CD4-positive, alpha-beta memory T cell (primary cell): ENCODE data around the gene UPK2. TPM values are rescaled to one million over a fixed set of nuclear protein-coding genes. Genes with fewer than 3 reads are reported as not detected.
A peak's percentile ranks its signal among the peaks of the same experiment; 100 is the strongest.
"Not testable (repeated sequence)": the region's sequence is repeated elsewhere in the genome, so short reads cannot be mapped to it uniquely, and the experiment has no call there.

Experiments
- CTCF ChIA-PET: fragments of 350-600 bp; sonication (Branson Sonifier 250); formaldehyde crosslinking; loops from one replicate; lab custom pipeline; 2021; ENCODE audit warnings: inconsistent platforms; ENCODE audit not compliant: partially characterized antibody; lab: Charles Lee
- POLR2A ChIA-PET: fragments of 350-600 bp; sonication (Branson Sonifier 250); formaldehyde crosslinking; loops from one replicate; lab custom pipeline; 2021; ENCODE audit not compliant: partially characterized antibody; lab: Charles Lee
- DNase-seq, 5 donors: peaks; one replicate each; pipeline versions ENCODE4 v3.0.0 to v3.0.0-alpha.2; 2020 to 2022; ENCODE audit warnings: mixed read lengths in 1 of 5
- H3K27ac ChIP-seq: one replicate; pipeline ENCODE4 v1.7.0; 2013; ENCODE audit warnings: low read depth, low read length
- H3K27me3 ChIP-seq: 2 replicates; pipeline ENCODE4 v1.7.0; 2013; ENCODE audit warnings: mild to moderate bottlenecking, low read length, moderate library complexity; ENCODE audit not compliant: insufficient read depth
- H3K36me3 ChIP-seq: 2 replicates; pipeline ENCODE4 v1.7.0; 2013; ENCODE audit warnings: mild to moderate bottlenecking, low read length, moderate library complexity; ENCODE audit not compliant: insufficient read depth
- H3K4me1 ChIP-seq: 2 replicates; pipeline ENCODE4 v1.7.0; 2013; ENCODE audit warnings: mild to moderate bottlenecking, low read length, moderate library complexity; ENCODE audit not compliant: insufficient read depth
- H3K4me3 ChIP-seq, 2 donors: one replicate each; pipeline ENCODE4 v1.7.0; 2013; ENCODE audit warnings: low read length in 2 of 2, mild to moderate bottlenecking in 1 of 2
- H3K9me3 ChIP-seq, 2 donors: one replicate each; pipeline ENCODE4 v1.7.0; 2013; ENCODE audit warnings: low read length in 2 of 2, control low read depth in 1 of 2; ENCODE audit not compliant: control insufficient read depth in 1 of 2
- H3K27ac Mint-ChIP-seq, 7 donors: one replicate each; pipeline ENCODE4 v1.8.0; 2020 to 2021; ENCODE audit warnings: mixed read lengths in 7 of 7, mild to moderate bottlenecking in 6 of 7, inconsistent platforms in 3 of 7, moderate library complexity in 3 of 7
- H3K27me3 Mint-ChIP-seq, 2 donors: one replicate each; pipeline ENCODE4 v1.8.0; 2020 to 2021; ENCODE audit warnings: mixed read lengths in 2 of 2
- H3K36me3 Mint-ChIP-seq, 2 donors: one replicate each; pipeline ENCODE4 v1.8.0; 2020 to 2021; ENCODE audit warnings: mixed read lengths in 2 of 2, inconsistent platforms in 1 of 2, mild to moderate bottlenecking in 1 of 2
- H3K4me1 Mint-ChIP-seq, 4 donors: one replicate each; pipeline ENCODE4 v1.8.0; 2020 to 2021; ENCODE audit warnings: mixed read lengths in 4 of 4, mild to moderate bottlenecking in 1 of 4
- H3K4me3 Mint-ChIP-seq, 8 donors: one replicate each; pipeline ENCODE4 v1.8.0; 2020 to 2021; ENCODE audit warnings: mixed read lengths in 8 of 8, mild to moderate bottlenecking in 7 of 8, moderate library complexity in 6 of 8, inconsistent platforms in 3 of 8
- H3K9me3 Mint-ChIP-seq, 8 donors: one replicate each; pipeline ENCODE4 v1.8.0; 2020 to 2021; ENCODE audit warnings: mixed read lengths in 8 of 8, mild to moderate bottlenecking in 5 of 8, inconsistent platforms in 3 of 8, moderate library complexity in 1 of 8
- intact Hi-C: fragments of 100-400 bp; cut with micrococcal nuclease; formaldehyde crosslinking; loops from one replicate; pipeline ENCODE4 v1.15.1; 2023
- polyA plus RNA-seq, 2 donors: library from polyadenylated mRNA; unstranded; fragments of 300-500 nt; fragmentation: Illumina TruSeq; gene quantifications; one replicate each; pipeline ENCODE4 v1.2.3, GENCODE V29; 2021
- total RNA-seq, 2 experiments: library from RNA; stranded (reverse); gene quantifications; one replicate each; pipeline ENCODE4 v1.2.3, GENCODE V29; 2021

The UPK2 gene
- total and polyA plus RNA-seq, 4 experiments from 2014 or later = not detected

DNA sequence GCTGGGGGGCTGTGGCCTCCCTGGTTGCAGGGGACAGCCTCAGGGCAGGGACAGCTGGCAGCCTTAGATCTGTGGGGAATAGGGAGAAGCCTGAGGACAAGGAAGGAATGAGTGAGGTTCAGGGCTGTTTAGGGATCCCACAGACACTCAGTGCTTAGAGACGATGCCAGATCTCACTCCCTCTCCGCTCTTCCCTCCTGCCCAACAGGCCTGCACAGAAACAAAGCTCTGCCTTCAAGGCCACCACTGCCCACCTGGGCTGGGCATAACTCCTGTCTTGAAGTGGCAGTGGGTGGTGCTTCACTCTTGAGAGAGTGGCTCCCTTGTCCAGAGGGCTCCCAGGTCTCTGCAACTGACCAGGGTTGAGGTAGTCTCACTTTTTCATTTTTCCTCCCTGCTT, 28.7 kb downstream of the UPK2 start:
- CTCF ChIA-PET = no interaction called here
- no peaks in the 10 kb centered on the region for H3K4me1 ChIP-seq
- H3K27me3 ChIP-seq = no peaks in the 10 kb centered on the region
- no peak for DNase-seq
- Mint-ChIP-seq H3K27ac (no peak overlapping the region), H3K4me3 (no peak overlapping the region), H3K36me3 (no peaks in the 10 kb centered on the region), H3K27me3 (no peaks in the 10 kb centered on the region), H3K9me3 (no peaks in the 10 kb centered on the region), H3K4me1 (peaks cover 0 to 2% (median under 1%) of the 10 kb centered on the region in 4 donors)
- intact Hi-C loops = no loop called here
- POLR2A ChIA-PET = no interaction called here
- no peaks in the 10 kb centered on the region for H3K9me3 ChIP-seq
- H3K27ac ChIP-seq = no peak overlapping the region
- no peaks in the 10 kb centered on the region for H3K36me3 ChIP-seq
- no peak overlapping the region for H3K4me3 ChIP-seq

DNA sequence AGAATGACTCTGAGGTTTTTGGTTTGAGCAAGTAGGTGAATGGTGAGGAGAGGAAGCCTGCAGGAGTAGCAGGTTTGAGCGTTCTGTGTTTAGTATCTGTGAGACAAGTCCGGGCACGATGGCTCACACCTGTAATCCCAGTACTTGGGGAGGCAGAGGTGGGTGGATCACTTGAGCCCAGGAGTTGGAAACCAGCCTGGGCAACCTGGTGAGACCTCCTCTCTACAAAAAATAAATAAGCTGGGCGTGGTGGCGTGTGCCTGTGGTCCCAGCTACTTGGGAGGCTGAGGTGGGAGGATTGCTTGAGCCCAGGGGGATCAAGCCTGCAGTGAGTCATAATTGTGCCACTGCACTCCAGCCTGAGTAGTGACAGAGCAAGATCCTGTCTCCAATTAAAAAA, 32.2 kb downstream of the UPK2 start:
- H3K36me3 ChIP-seq = no peaks in the 10 kb centered on the region
- peak overlapping the region in 2 of 7 donors; percentile 4 to 78 for H3K27ac Mint-ChIP-seq
- no peaks in the 10 kb centered on the region for H3K4me1 ChIP-seq
- no peak overlapping the region for H3K4me3 Mint-ChIP-seq
- H3K27me3 ChIP-seq = no peaks in the 10 kb centered on the region
- DNase-seq = no peak
- no peak overlapping the region for H3K4me3 ChIP-seq
- no peaks in the 10 kb centered on the region for H3K27me3 Mint-ChIP-seq
- ChIA-PET CTCF (no interaction called here), POLR2A (interaction anchor here (0.7 kb wide), 1 partner anchor 118 kb away, joined by 4 read pairs; no protein-coding TSS in a partner anchor)
- H3K27ac ChIP-seq = no peak overlapping the region
- H3K36me3 Mint-ChIP-seq = no peaks in the 10 kb centered on the region
- H3K9me3 ChIP-seq = no peaks in the 10 kb centered on the region
- H3K9me3 Mint-ChIP-seq = no peaks in the 10 kb centered on the region
- intact Hi-C loops = no loop called here
- H3K4me1 Mint-ChIP-seq = peaks cover 0 to 4% (median 2%) of the 10 kb centered on the region in 4 donors

DNA sequence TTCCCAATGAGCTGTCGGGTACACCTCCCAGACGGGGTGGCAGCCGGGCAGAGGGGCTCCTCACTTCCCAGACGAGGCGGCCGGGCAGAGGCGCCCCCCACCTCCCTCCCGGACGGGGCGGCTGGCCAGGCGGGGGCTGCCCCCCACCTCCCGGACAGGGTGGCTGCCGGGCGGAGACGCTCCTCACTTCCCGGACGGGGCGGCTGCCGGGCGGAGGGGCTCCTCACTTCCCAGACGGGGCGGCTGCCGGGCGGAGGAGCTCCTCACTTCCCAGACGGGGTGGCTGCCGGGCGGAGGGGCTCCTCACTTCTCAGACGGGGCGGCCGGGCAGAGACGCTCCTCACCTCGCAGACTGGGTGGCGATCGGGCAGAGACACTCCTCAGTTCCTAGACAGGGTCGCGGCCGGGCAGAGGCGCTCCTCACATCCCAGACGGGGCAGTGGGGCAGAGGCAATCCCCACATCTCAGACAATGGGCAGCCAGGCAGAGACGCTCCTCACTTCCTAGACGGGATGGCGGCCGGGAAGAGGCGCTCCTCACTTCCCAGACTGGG, 35.5 kb downstream of the UPK2 start:
- H3K36me3 ChIP-seq, H3K9me3 Mint-ChIP-seq, intact Hi-C loops, H3K9me3 ChIP-seq, H3K27me3 Mint-ChIP-seq, CTCF ChIA-PET, H3K27ac ChIP-seq, H3K4me1 ChIP-seq, H3K27me3 ChIP-seq, H3K4me3 Mint-ChIP-seq, DNase-seq, POLR2A ChIA-PET, H3K27ac Mint-ChIP-seq, H3K36me3 Mint-ChIP-seq, H3K4me3 ChIP-seq: not testable (repeated sequence)
- peaks cover 4 to 11% (median 8%) of the 10 kb centered on the region in 4 donors for H3K4me1 Mint-ChIP-seq

DNA sequence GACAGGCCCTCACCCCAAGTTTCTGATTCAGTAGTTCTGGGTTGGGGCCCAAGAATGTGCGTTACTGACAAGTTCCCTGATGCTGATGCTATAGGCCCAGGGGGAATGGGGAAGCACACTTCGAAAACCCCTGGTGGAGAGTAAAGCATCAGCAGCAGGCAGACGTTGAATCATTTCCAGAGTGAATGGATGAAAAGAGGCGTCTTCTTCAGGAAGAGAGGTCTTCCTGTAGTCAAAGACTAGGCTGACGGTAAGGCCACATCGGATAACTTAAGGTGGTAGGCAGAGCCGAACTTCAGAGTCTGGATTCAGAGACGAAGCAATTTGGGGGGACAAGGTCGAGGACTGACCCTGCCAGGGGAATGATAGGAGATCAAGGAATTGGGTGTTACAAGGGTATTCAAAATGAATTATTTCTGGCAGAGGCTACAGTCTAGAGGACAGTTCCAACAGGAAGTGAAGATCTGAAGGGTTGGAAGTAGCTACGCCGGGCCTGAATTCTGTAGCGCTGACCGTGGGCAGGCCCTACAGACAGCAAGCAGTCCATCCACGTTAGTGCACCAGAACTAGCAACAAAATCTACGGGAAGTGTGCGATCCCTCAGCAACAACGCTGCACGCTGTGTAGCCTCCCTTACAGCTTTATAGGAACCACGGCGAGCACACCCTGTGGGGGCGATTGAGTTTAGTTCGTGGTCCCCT, 41.0 kb downstream of the UPK2 start:
- peaks cover 18 to 49% (median 34%) of the 10 kb centered on the region in 4 donors for H3K4me1 Mint-ChIP-seq
- ChIA-PET POLR2A (interaction anchor here (0.5 to 10.4 kb wide), 27 partner anchors 13 to 561 kb away, joined by 3 to 170 read pairs (median 4); partner anchors contain the start of genes BCL9L, C2CD2L, CXCR5 and DDX6), CTCF (interaction anchor here (0.5 to 1.6 kb wide), 10 partner anchors 22 to 408 kb away, joined by 3 to 5 read pairs (median 3); partner anchors contain the start of genes HMBS, RPS25, SLC37A4 and TRAPPC4)
- H3K9me3 Mint-ChIP-seq = peaks cover 0 to 3% (median 0%) of the 10 kb centered on the region in 8 donors
- peak overlapping the region; percentile 90 to 99 (median 94) for H3K27ac Mint-ChIP-seq
- no peaks in the 10 kb centered on the region for H3K9me3 ChIP-seq
- peaks cover 7 to 42% of the 10 kb centered on the region in 2 donors for H3K36me3 Mint-ChIP-seq
- peak overlapping the region; percentile 87 to 99 for H3K4me3 ChIP-seq
- intact Hi-C loops = loop anchor here (5.0 kb wide), 1 partner anchor 55 kb away; no protein-coding TSS in a partner anchor
- peaks cover 11% of the 10 kb centered on the region for H3K36me3 ChIP-seq
- no peaks in the 10 kb centered on the region for H3K27me3 ChIP-seq
- H3K4me3 Mint-ChIP-seq = peak overlapping the region; percentile 87 to 99 (median 98)
- H3K4me1 ChIP-seq = peaks cover 24% of the 10 kb centered on the region
- no peaks in the 10 kb centered on the region for H3K27me3 Mint-ChIP-seq
- H3K27ac ChIP-seq = peak overlapping the region; percentile 75
- DNase-seq = peak; percentile 37 to 74 (median 42)

DNA sequence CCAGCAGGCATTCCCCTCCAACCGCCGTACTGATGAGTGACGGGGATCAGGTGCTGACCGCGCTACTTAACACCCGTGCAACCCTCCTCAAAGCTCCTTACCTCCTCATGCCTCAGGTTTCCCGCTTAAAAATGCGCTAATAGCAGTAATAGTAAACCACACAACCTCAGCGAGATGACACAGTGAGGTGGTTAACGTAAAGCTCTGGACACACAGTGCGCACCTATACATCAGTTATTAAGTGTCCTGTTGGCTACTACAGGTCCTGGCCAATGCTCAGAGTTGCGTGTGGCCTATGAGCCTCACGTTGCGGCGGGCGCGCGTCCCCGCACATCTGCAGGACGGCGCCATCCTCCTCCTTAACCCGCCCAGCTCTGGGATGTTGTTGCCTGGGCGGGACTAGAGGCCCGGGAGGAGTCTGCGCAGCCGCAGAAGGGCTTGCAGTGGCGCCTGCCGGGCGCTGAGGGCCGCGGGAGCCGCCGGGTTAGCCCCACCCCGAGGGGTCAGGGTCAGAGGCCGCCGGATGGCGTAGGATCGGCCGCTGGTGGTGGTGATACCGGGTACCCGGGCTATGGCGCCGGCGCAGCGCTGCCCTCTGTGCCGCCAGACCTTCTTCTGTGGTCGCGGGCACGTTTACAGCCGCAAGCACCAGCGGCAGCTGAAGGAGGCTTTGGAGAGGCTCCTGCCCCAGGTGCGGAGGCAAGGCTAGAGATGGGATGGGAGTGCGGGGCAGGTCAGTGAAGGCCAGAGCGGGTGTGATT, 41.7 kb downstream of the UPK2 start, which contains the start of gene CENATAC:
Gene CENATAC (plus strand): TSS at position 512 of the 761 bp plus-strand sequence. CDS start 60 bp downstream, at position 572.
- peak within 1 kb of the TSS; percentile 87 to 99 (median 98) for H3K4me3 Mint-ChIP-seq
- no peaks in the 10 kb centered on the region for H3K27me3 Mint-ChIP-seq
- POLR2A ChIA-PET = interaction anchor here (0.6 to 10.4 kb wide), 29 partner anchors 14 to 562 kb away, joined by 3 to 170 read pairs (median 4); partner anchors contain the start of genes BCL9L, C2CD2L, CXCR5 and DDX6
- peaks cover 0 to 3% (median 0%) of the 10 kb centered on the region in 8 donors for H3K9me3 Mint-ChIP-seq
- CTCF ChIA-PET = interaction anchor here (0.8 to 1.6 kb wide), 8 partner anchors 21 to 409 kb away, joined by 3 to 5 read pairs (median 3); partner anchors contain the start of genes HMBS, RPS25, SLC37A4 and TRAPPC4
- peaks cover 24% of the 10 kb centered on the region for H3K4me1 ChIP-seq
- H3K27ac Mint-ChIP-seq = peak within 1 kb of the TSS; percentile 90 to 99 (median 95)
- peaks cover 7 to 47% of the 10 kb centered on the region in 2 donors for H3K36me3 Mint-ChIP-seq
- peak within 1 kb of the TSS; percentile 75 for H3K27ac ChIP-seq
- peaks cover 19% of the 10 kb centered on the region for H3K36me3 ChIP-seq
- peak; percentile 94 to 96 (median 95) for DNase-seq
- intact Hi-C loops = loop anchor here (1.0 to 5.0 kb wide), 5 partner anchors 20 to 97 kb away; partner anchors contain the start of genes HYOU1, RPS25, SLC37A4 and TRAPPC4
- H3K4me3 ChIP-seq = peak within 1 kb of the TSS; percentile 87 to 99
- no peaks in the 10 kb centered on the region for H3K27me3 ChIP-seq
- peaks cover 18 to 52% (median 34%) of the 10 kb centered on the region in 4 donors for H3K4me1 Mint-ChIP-seq
- H3K9me3 ChIP-seq = no peaks in the 10 kb centered on the region

DNA sequence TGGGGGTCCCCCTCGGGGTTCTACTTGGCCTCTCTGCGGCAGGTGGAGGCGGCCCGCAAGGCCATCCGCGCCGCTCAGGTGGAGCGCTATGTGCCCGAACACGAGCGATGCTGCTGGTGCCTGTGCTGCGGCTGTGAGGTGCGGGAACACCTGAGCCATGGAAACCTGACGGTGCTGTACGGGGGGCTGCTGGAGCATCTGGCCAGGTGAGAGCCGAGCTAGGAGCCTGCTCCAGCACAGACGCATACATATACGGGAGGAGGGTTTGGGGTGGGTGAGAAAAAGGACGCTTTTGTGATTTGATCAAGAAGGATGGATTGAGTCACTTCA, 42.3 kb downstream of the UPK2 start:
- Mint-ChIP-seq H3K9me3 (peaks cover 0 to 3% (median 0%) of the 10 kb centered on the region in 8 donors), H3K27me3 (no peaks in the 10 kb centered on the region), H3K4me3 (peak overlapping the region; percentile 87 to 99 (median 98)), H3K36me3 (peaks cover 12 to 52% of the 10 kb centered on the region in 2 donors), H3K27ac (peak overlapping the region; percentile 90 to 99 (median 95)), H3K4me1 (peaks cover 21 to 57% (median 36%) of the 10 kb centered on the region in 4 donors)
- Histone ChIP-seq H3K9me3 (no peaks in the 10 kb centered on the region), H3K36me3 (peaks cover 23% of the 10 kb centered on the region), H3K4me1 (peaks cover 24% of the 10 kb centered on the region), H3K27me3 (no peaks in the 10 kb centered on the region), H3K4me3 (peak overlapping the region; percentile 87 to 99), H3K27ac (peak overlapping the region; percentile 75)
- intact Hi-C loops = loop anchor here (1.0 to 5.0 kb wide), 5 partner anchors 20 to 97 kb away; partner anchors contain the start of genes HYOU1, RPS25, SLC37A4 and TRAPPC4
- ChIA-PET CTCF (interaction anchor here (1.1 to 1.6 kb wide), 3 partner anchors 20 to 35 kb away, joined by 3 to 5 read pairs (median 3); partner anchors contain the start of genes RPS25 and TRAPPC4), POLR2A (interaction anchor here (0.7 to 10.4 kb wide), 20 partner anchors 18 to 293 kb away, joined by 3 to 170 read pairs (median 5); partner anchors contain the start of genes BCL9L, C2CD2L, DDX6 and DPAGT1)
- DNase-seq = no peak
